Right lobe of liver (tissue), 6 donors: ENCODE measurements around the gene TWF1. TPM values are rescaled to one million over a fixed set of nuclear protein-coding genes. Genes with fewer than 3 reads are reported as not detected.

ENCODE experiments used
- ATAC-seq, 4 donors: fragments of 200-7000 bp; cut with Tn5 transposase; one replicate each; pipeline ENCODE4 v1.9.1; 2020; ENCODE audit warnings: mild to moderate bottlenecking in 4 of 4, moderate library complexity in 4 of 4
- DNase-seq, 3 donors: peaks; one replicate each; pipeline ENCODE4 v3.0.0-alpha.2; 2020
- H3K27ac ChIP-seq, 3 donors: fragments of 200-600 bp; one replicate each; pipeline ENCODE4 v1.8.0; 2022
- H3K27me3 ChIP-seq, 2 donors: fragments of 200-600 bp; one replicate each; pipeline ENCODE4 v1.8.0; 2022
- H3K36me3 ChIP-seq, 4 donors: fragments of 200-600 bp; sonication (generic) in 1 of 4; one replicate each; pipeline versions ENCODE4 v1.5.1 to v1.8.0; 2017 to 2022; ENCODE audit warnings: control low read depth in 1 of 4
- H3K4me1 ChIP-seq, 4 donors: fragments of 200-600 bp; sonication (generic) in 1 of 4; one replicate each; pipeline versions ENCODE4 v1.5.1 to v1.8.0; 2017 to 2022; ENCODE audit warnings: control low read depth in 1 of 4
- H3K4me3 ChIP-seq, 3 donors: fragments of 200-600 bp; one replicate each; pipeline ENCODE4 v1.8.0; 2022
- H3K9me3 ChIP-seq, 4 donors: fragments of 200-600 bp; sonication (generic) in 1 of 4; one replicate each; pipeline versions ENCODE4 v1.5.1 to v1.8.0; 2017 to 2022; ENCODE audit warnings: control low read depth in 1 of 4
- POLR2A ChIP-seq: fragments of 450-650 bp; IDR thresholded peaks from one replicate; pipeline ENCODE4 v1.6.1; 2017; ENCODE audit warnings: antibody characterized with exemption, mild to moderate bottlenecking
- WGBS: methylation state at CpG from one replicate; pipeline ENCODE4 v1.1.6; 2018; ENCODE audit warnings: low coverage, low lambda C conversion rate; ENCODE audit not compliant: insufficient coverage; ENCODE audit errors: missing lambda C conversion rate; 5-methylcytosine and 5-hydroxymethylcytosine counted together
- intact Hi-C, 2 donors: fragments of 100-400 bp; cut with DNase I; formaldehyde crosslinking; loops; one replicate each; pipeline versions ENCODE4 v1.11.2 to v1.14.1; 2022
- total RNA-seq, 6 experiments: library from RNA; depleted of rRNA in 2 of 6; stranded (reverse); fragments of >200 nt in 2 of 6; fragmentation: NEBNext Ultra II Directional in 3 of 6; extraction: Animal tissue kit (Norgen Biotek cat#: 25700) in 3 of 6; gene quantifications; one replicate each; pipeline versions ENCODE4 v1.1.0 to v1.2.4, GENCODE V29; 2016 to 2023
- TF ChIP-seq, protein P1 (sequence below), 4 donors: fragments of 200-600 bp in 3 of 4; fragments of 450-650 bp in 1 of 4; IDR thresholded peaks; one replicate each; pipeline versions ENCODE4 v1.5.1 to v1.8.0; 2016 to 2022; ENCODE audit warnings: antibody characterized with exemption in 4 of 4, mild to moderate bottlenecking in 2 of 4
- donor health status: DM: no; HTN: yes; CAD: no.
- donor health status: DM: no; HTN: no; CAD: no.
- donor health status: DM: no; HTN: no; CAD: no.
- donor health status: DM: no; HTN: yes; CAD: no.
- donor health status: DM: no; HTN: yes; CAD: no.

TWF1 gene
- total RNA-seq, 6 experiments from 2014 or later, result 28.6 to 52.9 (median 43.5) TPM

GRCh38 chr12:43835656-43836474 is 29.7 kb upstream of the TWF1 start, which contains the start of gene TMEM117:
Gene TMEM117, plus strand, starts transcription at chr12:43836081.
- Histone ChIP-seq H3K27me3 (no peaks in the 10 kb centered on the region), H3K4me3 (peak within 1 kb of the TSS; percentile 70 to 85 (median 76)), H3K36me3 (no peaks in the 10 kb centered on the region), H3K9me3 (no peaks in the 10 kb centered on the region), H3K4me1 (peaks cover 0 to 17% (median 1%) of the 10 kb centered on the region in 4 donors), H3K27ac (peak within 1 kb of the TSS; percentile 90 to 96 (median 92))
- intact Hi-C loops, result no loop called here
- TF ChIP-seq POLR2A, result peak; percentile 80
- TF ChIP-seq, protein P1, sequence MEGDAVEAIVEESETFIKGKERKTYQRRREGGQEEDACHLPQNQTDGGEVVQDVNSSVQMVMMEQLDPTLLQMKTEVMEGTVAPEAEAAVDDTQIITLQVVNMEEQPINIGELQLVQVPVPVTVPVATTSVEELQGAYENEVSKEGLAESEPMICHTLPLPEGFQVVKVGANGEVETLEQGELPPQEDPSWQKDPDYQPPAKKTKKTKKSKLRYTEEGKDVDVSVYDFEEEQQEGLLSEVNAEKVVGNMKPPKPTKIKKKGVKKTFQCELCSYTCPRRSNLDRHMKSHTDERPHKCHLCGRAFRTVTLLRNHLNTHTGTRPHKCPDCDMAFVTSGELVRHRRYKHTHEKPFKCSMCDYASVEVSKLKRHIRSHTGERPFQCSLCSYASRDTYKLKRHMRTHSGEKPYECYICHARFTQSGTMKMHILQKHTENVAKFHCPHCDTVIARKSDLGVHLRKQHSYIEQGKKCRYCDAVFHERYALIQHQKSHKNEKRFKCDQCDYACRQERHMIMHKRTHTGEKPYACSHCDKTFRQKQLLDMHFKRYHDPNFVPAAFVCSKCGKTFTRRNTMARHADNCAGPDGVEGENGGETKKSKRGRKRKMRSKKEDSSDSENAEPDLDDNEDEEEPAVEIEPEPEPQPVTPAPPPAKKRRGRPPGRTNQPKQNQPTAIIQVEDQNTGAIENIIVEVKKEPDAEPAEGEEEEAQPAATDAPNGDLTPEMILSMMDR (IDR thresholded peaks at IDR 0.05), result no peak
- DNase-seq, result peak; percentile 78 to 81 (median 80)
- ATAC-seq, result peak; percentile 81 to 87 (median 86)
- 0% methylated on average over 3 of the region's 103 CpGs for WGBS

- Histone ChIP-seq H3K27me3 (no peaks in the 10 kb centered on the region), H3K36me3 (no peaks in the 10 kb centered on the region), H3K4me3 (peak overlapping the region; percentile 70 to 85 (median 76)), H3K4me1 (peaks cover 0 to 17% (median 1%) of the 10 kb centered on the region in 4 donors), H3K9me3 (no peaks in the 10 kb centered on the region), H3K27ac (peak overlapping the region; percentile 90 to 96 (median 92))
- WGBS, result 47% methylated on average over 5 of the region's 6 CpGs
- DNase-seq (no peak), ATAC-seq (peak in 3 of 4 donors; percentile 4 to 9 (median 5))
- intact Hi-C loops, result no loop called here
- TF ChIP-seq POLR2A, result no peak
- TF ChIP-seq, protein P1 (IDR thresholded peaks at IDR 0.05), result no peak
Measured at GRCh38 chr12:43835264-43835655, 29.1 kb upstream of the TWF1 start.

GRCh38 chr12:43832463-43833168 is 26.5 kb upstream of the TWF1 start:
- intact Hi-C loops, result no loop called here
- 71% methylated on average over 4 of the region's 4 CpGs for WGBS
- H3K36me3 ChIP-seq, result no peaks in the 10 kb centered on the region
- H3K4me1 ChIP-seq, result peaks cover 0 to 15% (median 1%) of the 10 kb centered on the region in 4 donors
- H3K9me3 ChIP-seq, result no peaks in the 10 kb centered on the region
- no peak for DNase-seq
- no peaks in the 10 kb centered on the region for H3K27me3 ChIP-seq
- H3K4me3 ChIP-seq, result no peak overlapping the region
- no peak for ATAC-seq
- H3K27ac ChIP-seq, result no peak overlapping the region
- TF ChIP-seq POLR2A, result no peak
- TF ChIP-seq, protein P1 (IDR thresholded peaks at IDR 0.05), result no peak

- Histone ChIP-seq H3K4me1 (no peaks in the 10 kb centered on the region), H3K27me3 (no peaks in the 10 kb centered on the region), H3K27ac (no peak overlapping the region), H3K9me3 (no peaks in the 10 kb centered on the region), H3K36me3 (no peaks in the 10 kb centered on the region), H3K4me3 (no peak overlapping the region)
- TF ChIP-seq POLR2A, result no peak
- TF ChIP-seq, protein P1 (IDR thresholded peaks at IDR 0.05), result no peak
- DNase-seq, result no peak
- WGBS, result 64% methylated on average over 1 of the region's 1 CpG
- no peak for ATAC-seq
- intact Hi-C loops, result no loop called here
Measured at GRCh38 chr12:43827093-43827492, 21.0 kb upstream of the TWF1 start.
